ENCODE measurements around the gene GARIN5A. TPM values are rescaled to one million over a fixed set of nuclear protein-coding genes. Genes with fewer than 3 reads are reported as not detected.
"Not testable (repeated sequence)": the region's sequence is repeated elsewhere in the genome, so short reads cannot be mapped to it uniquely, and the experiment has no call there.

GARIN5A gene
- polyA plus RNA-seq, 1 donor (not counting 4 experiments of a cell fraction or from before 2014, with no cell fraction given), result 0.37 TPM

DNA sequence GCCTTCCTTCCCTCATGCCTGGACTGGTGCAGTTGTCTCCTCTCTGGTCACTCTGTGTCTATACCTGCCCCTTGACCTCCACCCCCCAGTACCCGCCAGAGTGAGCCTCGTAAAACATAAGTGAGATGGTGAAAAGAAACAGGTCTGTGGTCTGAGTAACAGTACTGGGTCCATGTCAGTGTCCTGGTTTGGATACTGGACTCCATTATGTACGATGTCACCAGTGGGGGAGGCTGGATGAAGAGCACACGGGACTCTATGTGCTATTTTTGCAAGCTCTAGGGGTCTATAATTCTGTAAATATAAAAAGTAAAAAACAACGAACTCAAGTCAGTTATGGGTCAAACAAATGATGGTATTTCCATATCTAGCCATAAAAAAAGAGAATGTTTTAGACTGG is 29.6 kb downstream of the GARIN5A start:
- dilution Hi-C loops (cut with MboI; ENCODE audit: extremely low pct_ligation_motif_present, low sequenced_read_pairs), result no loop called here
- no peaks in the 10 kb centered on the region for H4K20me1 ChIP-seq (ENCODE audit: control insufficient read depth, extremely low read depth, insufficient read depth, low read length)
- H3K4me2 ChIP-seq (ENCODE audit: control insufficient read depth, extremely low read depth, insufficient read depth, low read depth, low read length), result no peak overlapping the region
- no peak overlapping the region for H2AFZ ChIP-seq (ENCODE audit: control insufficient read depth, low read length)
- no peaks in the 10 kb centered on the region for H3K9me1 ChIP-seq (ENCODE audit: control insufficient read depth, extremely low read depth, insufficient read depth, low read length)
- no peaks in the 10 kb centered on the region for H3K36me3 ChIP-seq (ENCODE audit: control insufficient read depth in 2 of 2, extremely low read depth in 1 of 2, insufficient read depth in 2 of 2, low read length in 2 of 2)
- H3K27me3 ChIP-seq (ENCODE audit: control insufficient read depth, extremely low read depth, insufficient read depth, low read length), result peaks cover 7% of the 10 kb centered on the region
- H3K4me3 ChIP-seq (ENCODE audit: control insufficient read depth in 2 of 3, extremely low read depth in 1 of 3, insufficient read depth in 2 of 3, low read depth in 1 of 3, low read length in 3 of 3), result no peak overlapping the region
- FAIRE-seq (no peak), DNase-seq (ENCODE audit: low read depth, low spot score) (no peak)
- H3K9me3 ChIP-seq (ENCODE audit: control insufficient read depth, low read depth, low read length), result no peaks in the 10 kb centered on the region
- H3K27ac ChIP-seq (ENCODE audit: control insufficient read depth, insufficient read depth, low read length), result no peak overlapping the region
- TF ChIP-seq, protein P1, sequence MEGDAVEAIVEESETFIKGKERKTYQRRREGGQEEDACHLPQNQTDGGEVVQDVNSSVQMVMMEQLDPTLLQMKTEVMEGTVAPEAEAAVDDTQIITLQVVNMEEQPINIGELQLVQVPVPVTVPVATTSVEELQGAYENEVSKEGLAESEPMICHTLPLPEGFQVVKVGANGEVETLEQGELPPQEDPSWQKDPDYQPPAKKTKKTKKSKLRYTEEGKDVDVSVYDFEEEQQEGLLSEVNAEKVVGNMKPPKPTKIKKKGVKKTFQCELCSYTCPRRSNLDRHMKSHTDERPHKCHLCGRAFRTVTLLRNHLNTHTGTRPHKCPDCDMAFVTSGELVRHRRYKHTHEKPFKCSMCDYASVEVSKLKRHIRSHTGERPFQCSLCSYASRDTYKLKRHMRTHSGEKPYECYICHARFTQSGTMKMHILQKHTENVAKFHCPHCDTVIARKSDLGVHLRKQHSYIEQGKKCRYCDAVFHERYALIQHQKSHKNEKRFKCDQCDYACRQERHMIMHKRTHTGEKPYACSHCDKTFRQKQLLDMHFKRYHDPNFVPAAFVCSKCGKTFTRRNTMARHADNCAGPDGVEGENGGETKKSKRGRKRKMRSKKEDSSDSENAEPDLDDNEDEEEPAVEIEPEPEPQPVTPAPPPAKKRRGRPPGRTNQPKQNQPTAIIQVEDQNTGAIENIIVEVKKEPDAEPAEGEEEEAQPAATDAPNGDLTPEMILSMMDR (optimal IDR thresholded peaks at IDR 0.05 in 1 of 3, IDR thresholded peaks at IDR 0.05 in 1 of 3, conservative IDR thresholded peaks at IDR 0.05 in 1 of 3; ENCODE audit: extremely low read depth in 1 of 3, insufficient read depth in 2 of 3, low read length in 3 of 3), result no peak
- TF ChIP-seq EZH2 (IDR thresholded peaks at IDR 0.05; ENCODE audit: low read length), result no peak
- no peaks in the 10 kb centered on the region for H3K79me2 ChIP-seq (ENCODE audit: control insufficient read depth, insufficient read depth, low read length)
- H3K4me1 ChIP-seq (ENCODE audit: control insufficient read depth, extremely low read depth, insufficient read depth, low read length), result no peaks in the 10 kb centered on the region
- no peak overlapping the region for H3K9ac ChIP-seq (ENCODE audit: control insufficient read depth, extremely low read depth, insufficient read depth, low read length)

GRCh38 chr19:50444059-50444458 is 32.6 kb downstream of the GARIN5A start:
- Histone ChIP-seq H3K4me1 (ENCODE audit: control insufficient read depth, extremely low read depth, insufficient read depth, low read length) (no peaks in the 10 kb centered on the region), H3K4me3 (ENCODE audit: control insufficient read depth in 2 of 3, extremely low read depth in 1 of 3, insufficient read depth in 2 of 3, low read depth in 1 of 3, low read length in 3 of 3) (no peak overlapping the region), H3K9me1 (ENCODE audit: control insufficient read depth, extremely low read depth, insufficient read depth, low read length) (no peaks in the 10 kb centered on the region), H3K9me3 (ENCODE audit: control insufficient read depth, low read depth, low read length) (no peaks in the 10 kb centered on the region), H2AFZ (ENCODE audit: control insufficient read depth, low read length) (no peak overlapping the region), H3K9ac (ENCODE audit: control insufficient read depth, extremely low read depth, insufficient read depth, low read length) (no peak overlapping the region), H3K36me3 (ENCODE audit: control insufficient read depth in 2 of 2, extremely low read depth in 1 of 2, insufficient read depth in 2 of 2, low read length in 2 of 2) (no peaks in the 10 kb centered on the region), H3K79me2 (ENCODE audit: control insufficient read depth, insufficient read depth, low read length) (no peaks in the 10 kb centered on the region), H3K4me2 (ENCODE audit: control insufficient read depth, extremely low read depth, insufficient read depth, low read depth, low read length) (no peak overlapping the region), H4K20me1 (ENCODE audit: control insufficient read depth, extremely low read depth, insufficient read depth, low read length) (no peaks in the 10 kb centered on the region), H3K27ac (ENCODE audit: control insufficient read depth, insufficient read depth, low read length) (no peak overlapping the region), H3K27me3 (ENCODE audit: control insufficient read depth, extremely low read depth, insufficient read depth, low read length) (no peaks in the 10 kb centered on the region)
- TF ChIP-seq, protein P1 (optimal IDR thresholded peaks at IDR 0.05 in 1 of 3, IDR thresholded peaks at IDR 0.05 in 1 of 3, conservative IDR thresholded peaks at IDR 0.05 in 1 of 3; ENCODE audit: extremely low read depth in 1 of 3, insufficient read depth in 2 of 3, low read length in 3 of 3), result no peak
- no peak for TF ChIP-seq EZH2 (IDR thresholded peaks at IDR 0.05; ENCODE audit: low read length)
- dilution Hi-C loops (cut with MboI; ENCODE audit: extremely low pct_ligation_motif_present, low sequenced_read_pairs), result no loop called here
- FAIRE-seq (no peak), DNase-seq (ENCODE audit: low read depth, low spot score) (no peak)

- H3K27ac ChIP-seq (ENCODE audit: control insufficient read depth, insufficient read depth, low read length); H3K4me1 ChIP-seq (ENCODE audit: control insufficient read depth, extremely low read depth, insufficient read depth, low read length); H3K9ac ChIP-seq (ENCODE audit: control insufficient read depth, extremely low read depth, insufficient read depth, low read length); H3K27me3 ChIP-seq (ENCODE audit: control insufficient read depth, extremely low read depth, insufficient read depth, low read length); H3K9me1 ChIP-seq (ENCODE audit: control insufficient read depth, extremely low read depth, insufficient read depth, low read length); H3K9me3 ChIP-seq (ENCODE audit: control insufficient read depth, low read depth, low read length); dilution Hi-C loops (cut with MboI; ENCODE audit: extremely low pct_ligation_motif_present, low sequenced_read_pairs); H3K79me2 ChIP-seq (ENCODE audit: control insufficient read depth, insufficient read depth, low read length); DNase-seq (ENCODE audit: low read depth, low spot score); H2AFZ ChIP-seq (ENCODE audit: control insufficient read depth, low read length); H3K36me3 ChIP-seq (ENCODE audit: control insufficient read depth in 2 of 2, extremely low read depth in 1 of 2, insufficient read depth in 2 of 2, low read length in 2 of 2); H3K4me2 ChIP-seq (ENCODE audit: control insufficient read depth, extremely low read depth, insufficient read depth, low read depth, low read length); H4K20me1 ChIP-seq (ENCODE audit: control insufficient read depth, extremely low read depth, insufficient read depth, low read length); FAIRE-seq; H3K4me3 ChIP-seq (ENCODE audit: control insufficient read depth in 2 of 3, extremely low read depth in 1 of 3, insufficient read depth in 2 of 3, low read depth in 1 of 3, low read length in 3 of 3): not testable (repeated sequence)
Observed at GRCh38 chr19:50439130-50439529, 37.5 kb downstream of the GARIN5A start.
